Muscle layer of colon (tissue), 2 donors: ENCODE data around the gene MAPK10.

ENCODE experiments used
- H3K27ac ChIP-seq: one replicate; pipeline ENCODE4 v1.7.0; 2013; ENCODE audit warnings: low read depth, mild to moderate bottlenecking, low read length, moderate library complexity
- H3K27me3 ChIP-seq, 2 donors: one replicate each; pipeline ENCODE4 v1.7.0; 2013; ENCODE audit warnings: low read length in 2 of 2, mild to moderate bottlenecking in 2 of 2; ENCODE audit not compliant: insufficient read depth in 2 of 2, control insufficient read depth in 1 of 2
- H3K36me3 ChIP-seq: one replicate; pipeline ENCODE4 v1.7.0; 2013; ENCODE audit warnings: mild to moderate bottlenecking, low read length; ENCODE audit not compliant: insufficient read depth
- H3K4me1 ChIP-seq: one replicate; pipeline ENCODE4 v1.7.0; 2013; ENCODE audit warnings: mild to moderate bottlenecking, low read length; ENCODE audit not compliant: insufficient read depth
- H3K4me3 ChIP-seq, 2 donors: one replicate each; pipeline ENCODE4 v1.7.0; 2013; ENCODE audit warnings: low read length in 2 of 2, low read depth in 1 of 2, mild to moderate bottlenecking in 1 of 2, moderate library complexity in 1 of 2
- H3K9ac ChIP-seq: one replicate; pipeline ENCODE4 v1.7.0; 2013; ENCODE audit warnings: low read length
- H3K9me3 ChIP-seq: one replicate; pipeline ENCODE4 v1.7.0; 2013; ENCODE audit warnings: mild to moderate bottlenecking, low read length
- donor health status: abdominal sarcoma.
- donor health status: Adenocarcinoma of cecum.

Gene MAPK10

GRCh38 chr4:86359944-86360478, at the start of gene MAPK10:
TSS of gene MAPK10 (minus strand) at chr4:86360053.
- peak within 1 kb of the TSS; percentile 10 to 18 for H3K4me3 ChIP-seq
- no peaks in the 10 kb centered on the region for H3K4me1 ChIP-seq
- H3K9ac ChIP-seq = no peak within 1 kb of the TSS
- no peaks in the 10 kb centered on the region for H3K27me3 ChIP-seq
- H3K36me3 ChIP-seq = no peaks in the 10 kb centered on the region
- no peaks in the 10 kb centered on the region for H3K9me3 ChIP-seq
- peak within 1 kb of the TSS; percentile 14 for H3K27ac ChIP-seq

GRCh38 chr4:86403575-86403974, 43.7 kb upstream of the MAPK10 start:
- Histone ChIP-seq H3K27me3 (no peaks in the 10 kb centered on the region), H3K9ac (no peak overlapping the region), H3K27ac (no peak overlapping the region), H3K4me1 (no peaks in the 10 kb centered on the region), H3K9me3 (no peaks in the 10 kb centered on the region), H3K36me3 (no peaks in the 10 kb centered on the region), H3K4me3 (no peak overlapping the region)

DNA sequence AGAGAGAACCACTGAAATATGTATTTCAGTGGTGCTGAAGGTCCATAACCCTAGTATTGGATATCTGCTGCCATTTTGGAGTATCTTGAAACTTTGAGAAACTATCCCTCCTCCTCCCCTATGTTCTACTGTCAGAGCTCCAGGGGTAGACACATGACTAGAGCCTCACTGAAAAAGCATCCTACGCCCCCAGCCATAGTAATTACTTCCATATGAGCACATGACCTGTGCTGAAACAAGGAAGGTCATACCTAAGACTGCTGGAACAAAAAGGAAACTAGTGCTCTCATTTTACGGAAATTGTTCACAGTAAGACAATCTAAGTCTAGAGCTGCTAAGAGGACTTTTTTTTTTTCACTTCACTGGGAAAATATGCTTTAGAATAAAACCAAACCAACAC, 42.0 kb upstream of the MAPK10 start:
- Histone ChIP-seq H3K27me3 (no peaks in the 10 kb centered on the region), H3K36me3 (no peaks in the 10 kb centered on the region), H3K9ac (no peak overlapping the region), H3K4me1 (no peaks in the 10 kb centered on the region), H3K9me3 (no peaks in the 10 kb centered on the region), H3K4me3 (no peak overlapping the region), H3K27ac (no peak overlapping the region)

DNA sequence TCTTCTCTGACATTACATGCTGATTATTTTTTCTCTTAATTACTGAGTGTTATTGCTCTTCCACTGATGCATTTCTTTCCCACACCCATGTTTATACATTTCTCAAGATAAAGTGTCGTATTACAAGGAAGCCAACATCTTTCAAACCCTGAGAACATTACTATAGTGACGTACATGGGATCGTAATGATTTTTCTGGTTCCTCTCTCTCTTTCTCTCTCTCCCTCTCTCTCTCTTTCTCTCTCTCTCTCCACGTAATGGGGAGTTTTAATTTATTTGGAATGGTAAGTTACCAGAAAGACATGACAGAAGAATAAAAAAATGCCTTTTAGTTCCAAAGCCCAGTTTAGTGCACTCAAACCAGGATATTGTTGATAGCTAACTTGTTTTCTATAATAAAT, 40.4 kb upstream of the MAPK10 start:
- H3K9ac ChIP-seq = no peak overlapping the region
- H3K4me3 ChIP-seq = no peak overlapping the region
- no peaks in the 10 kb centered on the region for H3K36me3 ChIP-seq
- H3K27me3 ChIP-seq = no peaks in the 10 kb centered on the region
- no peaks in the 10 kb centered on the region for H3K4me1 ChIP-seq
- H3K9me3 ChIP-seq = no peaks in the 10 kb centered on the region
- H3K27ac ChIP-seq = no peak overlapping the region

DNA sequence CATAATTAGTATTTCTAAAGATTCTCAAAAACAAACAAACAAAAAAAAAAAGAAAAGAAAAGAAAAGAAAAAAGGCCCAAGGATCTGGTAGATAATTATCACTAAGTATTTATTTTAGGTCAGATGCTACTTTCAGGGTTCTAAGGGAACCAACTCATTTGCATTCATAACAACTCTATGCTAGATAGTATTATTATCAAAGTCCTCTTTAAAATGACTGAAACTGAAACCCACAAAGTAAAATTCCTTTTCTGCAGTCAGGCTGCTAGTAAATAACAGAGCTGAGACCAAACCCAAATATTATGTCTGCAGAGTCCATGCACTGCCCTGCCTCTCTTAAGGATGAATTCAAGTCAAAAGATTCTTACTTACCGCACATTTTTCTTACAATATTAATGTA, 38.3 kb upstream of the MAPK10 start:
- Histone ChIP-seq H3K9me3 (no peaks in the 10 kb centered on the region), H3K9ac (no peak overlapping the region), H3K4me3 (no peak overlapping the region)

DNA sequence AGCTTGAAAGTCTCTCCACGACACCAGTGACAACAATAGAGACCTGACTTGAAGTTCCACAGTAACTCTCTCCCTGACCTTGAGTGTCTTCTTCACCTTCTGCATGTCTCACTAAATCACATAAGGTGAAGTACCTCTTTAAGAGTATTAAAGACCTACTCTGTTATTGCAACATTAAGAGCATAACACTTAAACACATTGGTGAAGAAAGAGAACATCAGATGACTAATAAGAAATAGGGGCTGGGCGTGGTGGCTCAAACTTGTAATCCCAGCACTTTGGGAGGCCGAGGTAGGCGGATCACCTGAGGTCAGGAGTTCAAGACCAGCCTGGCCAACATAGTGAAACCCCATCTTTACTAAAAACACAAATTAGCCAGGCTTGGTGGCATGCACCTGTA, 33.9 kb upstream of the MAPK10 start:
- Histone ChIP-seq H3K4me1 (no peaks in the 10 kb centered on the region), H3K36me3 (no peaks in the 10 kb centered on the region), H3K9me3 (no peaks in the 10 kb centered on the region), H3K27ac (no peak overlapping the region), H3K4me3 (no peak overlapping the region), H3K9ac (no peak overlapping the region), H3K27me3 (no peaks in the 10 kb centered on the region)

More for the DNA sequence above, 38.3 kb upstream of the MAPK10 start:
- no peaks in the 10 kb centered on the region for H3K4me1 ChIP-seq
- no peak overlapping the region for H3K27ac ChIP-seq
- no peaks in the 10 kb centered on the region for H3K27me3 ChIP-seq
- no peaks in the 10 kb centered on the region for H3K36me3 ChIP-seq

GRCh38 chr4:86389664-86390063, 29.8 kb upstream of the MAPK10 start:
- Histone ChIP-seq H3K27me3 (no peaks in the 10 kb centered on the region), H3K9ac (no peak overlapping the region)

DNA sequence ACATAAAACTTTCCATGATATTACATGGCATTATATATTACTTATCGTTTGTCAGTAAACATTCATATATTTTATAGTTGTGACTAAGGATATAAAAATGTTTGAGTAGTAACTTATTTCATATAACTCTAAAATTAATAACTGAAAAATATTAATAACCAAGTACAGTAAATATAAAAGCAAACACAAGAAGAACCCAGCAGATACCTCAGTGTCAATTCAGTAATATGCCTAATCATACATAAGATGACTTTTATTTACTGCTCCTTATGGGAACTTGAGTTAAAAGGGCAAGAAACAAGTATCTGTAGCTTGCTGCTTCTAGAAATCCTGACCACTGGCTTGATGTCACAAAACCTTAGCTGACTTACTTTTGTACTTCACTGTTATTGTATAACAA, 28.4 kb upstream of the MAPK10 start:
- Histone ChIP-seq H3K9ac (no peak overlapping the region), H3K27me3 (no peaks in the 10 kb centered on the region), H3K9me3 (no peaks in the 10 kb centered on the region), H3K27ac (no peak overlapping the region), H3K4me1 (no peaks in the 10 kb centered on the region), H3K36me3 (no peaks in the 10 kb centered on the region), H3K4me3 (no peak overlapping the region)

More at GRCh38 chr4:86389664-86390063, 29.8 kb upstream of the MAPK10 start:
- H3K4me1 ChIP-seq = no peaks in the 10 kb centered on the region
- H3K27ac ChIP-seq = no peak overlapping the region
- no peak overlapping the region for H3K4me3 ChIP-seq
- no peaks in the 10 kb centered on the region for H3K9me3 ChIP-seq
- H3K36me3 ChIP-seq = no peaks in the 10 kb centered on the region

DNA sequence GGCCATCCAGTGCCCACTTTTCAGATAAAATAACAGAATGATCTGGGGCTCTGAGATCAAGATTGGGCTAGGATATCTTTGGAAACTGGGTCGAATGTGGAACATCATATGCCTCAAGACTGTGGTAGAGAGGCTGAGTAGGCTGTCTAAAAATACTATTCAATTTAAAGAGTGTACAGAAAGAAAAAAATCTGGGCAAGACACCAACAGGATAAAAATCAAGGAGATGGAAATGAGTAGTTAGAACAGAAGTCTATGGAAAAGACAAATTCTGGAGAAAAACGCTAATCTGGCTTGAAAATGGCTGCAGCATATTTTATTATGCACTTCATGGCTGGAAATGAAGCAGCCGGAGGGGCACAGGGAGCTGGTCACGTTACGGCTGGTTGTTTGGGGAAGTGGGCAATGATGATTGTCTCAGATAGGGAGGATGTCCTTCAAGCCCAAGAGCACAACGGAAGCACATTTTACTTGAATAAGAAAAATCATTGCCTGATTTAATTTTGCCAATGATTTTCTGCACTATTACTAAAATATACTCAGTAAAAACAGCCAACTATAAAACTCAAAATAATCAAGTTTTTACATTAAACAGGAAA, 27.1 kb upstream of the MAPK10 start:
- no peaks in the 10 kb centered on the region for H3K27me3 ChIP-seq
- H3K36me3 ChIP-seq = no peaks in the 10 kb centered on the region
- H3K27ac ChIP-seq = no peak overlapping the region
- no peaks in the 10 kb centered on the region for H3K9me3 ChIP-seq
- H3K9ac ChIP-seq = no peak overlapping the region
- H3K4me1 ChIP-seq = no peaks in the 10 kb centered on the region
- H3K4me3 ChIP-seq = no peak overlapping the region

DNA sequence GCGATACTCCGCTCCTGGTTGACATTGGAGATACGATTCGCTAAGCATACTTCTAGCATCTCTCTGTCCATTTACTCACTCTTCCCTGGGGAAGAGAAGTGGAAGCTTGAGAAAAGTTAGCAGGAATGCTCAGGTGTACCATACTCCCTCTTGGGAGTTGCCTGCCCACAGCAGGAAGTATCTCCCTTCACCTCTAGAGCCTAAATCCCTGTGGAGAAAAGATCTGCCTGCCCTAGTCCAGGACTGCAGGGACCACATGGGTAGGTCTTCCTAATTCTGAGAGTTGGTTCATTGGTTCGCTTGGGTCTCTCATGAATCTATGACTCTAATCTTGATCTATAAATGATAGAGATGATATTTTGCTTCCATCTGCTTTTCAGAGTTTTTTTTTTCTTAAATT, 26.3 kb upstream of the MAPK10 start:
- H3K27me3 ChIP-seq = no peaks in the 10 kb centered on the region
- H3K36me3 ChIP-seq = no peaks in the 10 kb centered on the region
- no peak overlapping the region for H3K9ac ChIP-seq
- no peak overlapping the region for H3K4me3 ChIP-seq
- H3K4me1 ChIP-seq = no peaks in the 10 kb centered on the region
- H3K9me3 ChIP-seq = no peaks in the 10 kb centered on the region
- H3K27ac ChIP-seq = no peak overlapping the region

GRCh38 chr4:86381431-86381830, 21.6 kb upstream of the MAPK10 start:
- H3K36me3 ChIP-seq = no peaks in the 10 kb centered on the region
- H3K27ac ChIP-seq = no peak overlapping the region
- no peaks in the 10 kb centered on the region for H3K4me1 ChIP-seq
- H3K9me3 ChIP-seq = no peaks in the 10 kb centered on the region
- H3K4me3 ChIP-seq = no peak overlapping the region
- no peak overlapping the region for H3K9ac ChIP-seq
- no peaks in the 10 kb centered on the region for H3K27me3 ChIP-seq

GRCh38 chr4:86380181-86380724, 20.4 kb upstream of the MAPK10 start:
- Histone ChIP-seq H3K9ac (no peak overlapping the region), H3K27ac (no peak overlapping the region), H3K27me3 (no peaks in the 10 kb centered on the region), H3K4me3 (no peak overlapping the region), H3K36me3 (no peaks in the 10 kb centered on the region), H3K9me3 (no peaks in the 10 kb centered on the region), H3K4me1 (no peaks in the 10 kb centered on the region)
